Neural cell (in vitro differentiated cells): Measurements from ENCODE around the gene SEC23IP.

Source experiments
- TF ChIP-seq, protein P1 (sequence below): IDR thresholded peaks from 2 replicates; pipeline ENCODE4 v1.6.1; 2012; ENCODE audit warnings: borderline replicate concordance
- TF ChIP-seq, protein P2 (sequence below): fragments of 450-650 bp; IDR thresholded peaks from 2 replicates; pipeline ENCODE4 v1.5.1; 2014; ENCODE audit warnings: antibody characterized with exemption, mild to moderate bottlenecking, moderate library complexity; ENCODE audit not compliant: poor library complexity, severe bottlenecking

DNA sequence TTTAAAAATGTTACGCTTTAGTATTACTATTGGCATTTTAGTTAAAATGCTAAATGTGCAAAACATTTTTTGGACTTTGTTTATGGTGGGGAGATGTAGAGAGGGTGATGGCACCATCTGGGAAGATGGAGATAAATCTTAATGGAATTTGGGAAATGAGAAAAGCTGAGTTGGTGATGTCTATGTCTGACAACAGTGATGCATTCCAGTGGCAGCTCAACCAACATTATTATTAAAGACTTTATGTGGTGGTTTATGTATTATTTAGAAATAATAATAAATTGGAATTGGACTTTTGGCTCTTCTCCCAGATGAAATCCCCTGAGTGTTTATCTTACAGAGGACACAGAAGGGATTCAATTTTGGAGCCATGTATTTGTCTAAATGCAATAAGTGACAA, 77.6 kb downstream of the SEC23IP start:
- TF ChIP-seq, protein P1, sequence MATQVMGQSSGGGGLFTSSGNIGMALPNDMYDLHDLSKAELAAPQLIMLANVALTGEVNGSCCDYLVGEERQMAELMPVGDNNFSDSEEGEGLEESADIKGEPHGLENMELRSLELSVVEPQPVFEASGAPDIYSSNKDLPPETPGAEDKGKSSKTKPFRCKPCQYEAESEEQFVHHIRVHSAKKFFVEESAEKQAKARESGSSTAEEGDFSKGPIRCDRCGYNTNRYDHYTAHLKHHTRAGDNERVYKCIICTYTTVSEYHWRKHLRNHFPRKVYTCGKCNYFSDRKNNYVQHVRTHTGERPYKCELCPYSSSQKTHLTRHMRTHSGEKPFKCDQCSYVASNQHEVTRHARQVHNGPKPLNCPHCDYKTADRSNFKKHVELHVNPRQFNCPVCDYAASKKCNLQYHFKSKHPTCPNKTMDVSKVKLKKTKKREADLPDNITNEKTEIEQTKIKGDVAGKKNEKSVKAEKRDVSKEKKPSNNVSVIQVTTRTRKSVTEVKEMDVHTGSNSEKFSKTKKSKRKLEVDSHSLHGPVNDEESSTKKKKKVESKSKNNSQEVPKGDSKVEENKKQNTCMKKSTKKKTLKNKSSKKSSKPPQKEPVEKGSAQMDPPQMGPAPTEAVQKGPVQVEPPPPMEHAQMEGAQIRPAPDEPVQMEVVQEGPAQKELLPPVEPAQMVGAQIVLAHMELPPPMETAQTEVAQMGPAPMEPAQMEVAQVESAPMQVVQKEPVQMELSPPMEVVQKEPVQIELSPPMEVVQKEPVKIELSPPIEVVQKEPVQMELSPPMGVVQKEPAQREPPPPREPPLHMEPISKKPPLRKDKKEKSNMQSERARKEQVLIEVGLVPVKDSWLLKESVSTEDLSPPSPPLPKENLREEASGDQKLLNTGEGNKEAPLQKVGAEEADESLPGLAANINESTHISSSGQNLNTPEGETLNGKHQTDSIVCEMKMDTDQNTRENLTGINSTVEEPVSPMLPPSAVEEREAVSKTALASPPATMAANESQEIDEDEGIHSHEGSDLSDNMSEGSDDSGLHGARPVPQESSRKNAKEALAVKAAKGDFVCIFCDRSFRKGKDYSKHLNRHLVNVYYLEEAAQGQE, result no peak
- TF ChIP-seq, protein P2, sequence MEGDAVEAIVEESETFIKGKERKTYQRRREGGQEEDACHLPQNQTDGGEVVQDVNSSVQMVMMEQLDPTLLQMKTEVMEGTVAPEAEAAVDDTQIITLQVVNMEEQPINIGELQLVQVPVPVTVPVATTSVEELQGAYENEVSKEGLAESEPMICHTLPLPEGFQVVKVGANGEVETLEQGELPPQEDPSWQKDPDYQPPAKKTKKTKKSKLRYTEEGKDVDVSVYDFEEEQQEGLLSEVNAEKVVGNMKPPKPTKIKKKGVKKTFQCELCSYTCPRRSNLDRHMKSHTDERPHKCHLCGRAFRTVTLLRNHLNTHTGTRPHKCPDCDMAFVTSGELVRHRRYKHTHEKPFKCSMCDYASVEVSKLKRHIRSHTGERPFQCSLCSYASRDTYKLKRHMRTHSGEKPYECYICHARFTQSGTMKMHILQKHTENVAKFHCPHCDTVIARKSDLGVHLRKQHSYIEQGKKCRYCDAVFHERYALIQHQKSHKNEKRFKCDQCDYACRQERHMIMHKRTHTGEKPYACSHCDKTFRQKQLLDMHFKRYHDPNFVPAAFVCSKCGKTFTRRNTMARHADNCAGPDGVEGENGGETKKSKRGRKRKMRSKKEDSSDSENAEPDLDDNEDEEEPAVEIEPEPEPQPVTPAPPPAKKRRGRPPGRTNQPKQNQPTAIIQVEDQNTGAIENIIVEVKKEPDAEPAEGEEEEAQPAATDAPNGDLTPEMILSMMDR, result no peak
